DOHH2 (cell line): ENCODE data around the gene PAF1.

Experiments used
- H3F3A ChIP-seq: fragments of 200-600 bp; sonication (generic), shearing (Covaris generic); 2 replicates; pipeline ENCODE4 v1.6.0; 2016; ENCODE audit warnings: antibody characterized with exemption, mild to moderate bottlenecking; ENCODE audit not compliant: control insufficient read depth, insufficient read depth
- H3K27ac ChIP-seq: fragments of 200-600 bp; sonication (generic); 2 replicates; pipeline ENCODE4 v1.5.1; 2014; ENCODE audit warnings: low read depth, mild to moderate bottlenecking, low read length, moderate library complexity
- H3K27me3 ChIP-seq: fragments of 200-600 bp; sonication (generic); 2 replicates; pipeline ENCODE4 v1.6.1; 2014; ENCODE audit warnings: mild to moderate bottlenecking, low read length, mixed read lengths; ENCODE audit not compliant: control insufficient read depth
- H3K36me3 ChIP-seq: fragments of 200-600 bp; sonication (generic); 2 replicates; pipeline ENCODE4 v1.6.1; 2014; ENCODE audit warnings: mild to moderate bottlenecking, low read length, moderate library complexity, mixed read lengths; ENCODE audit not compliant: control insufficient read depth
- H3K4me1 ChIP-seq: fragments of 200-600 bp; sonication (generic); 2 replicates; pipeline ENCODE4 v1.6.1; 2014; ENCODE audit warnings: mild to moderate bottlenecking, low read length, mixed read lengths; ENCODE audit not compliant: control insufficient read depth
- H3K4me2 ChIP-seq: fragments of 200-600 bp; sonication (generic); 2 replicates; pipeline ENCODE4 v1.6.0; 2014; ENCODE audit warnings: mild to moderate bottlenecking, low read length, moderate library complexity
- H3K4me3 ChIP-seq: fragments of 200-600 bp; sonication (generic); 2 replicates; pipeline ENCODE4 v1.5.1; 2014; ENCODE audit warnings: mild to moderate bottlenecking, low read length, mixed read lengths
- H3K79me2 ChIP-seq: fragments of 200-600 bp; sonication (generic); 2 replicates; pipeline ENCODE4 v1.6.1; 2014; ENCODE audit warnings: mild to moderate bottlenecking, low read length, mixed read lengths; ENCODE audit not compliant: control insufficient read depth
- H3K9me2 ChIP-seq: fragments of 200-600 bp; sonication (generic); replicated peaks from 2 replicates; pipeline ENCODE4 v1.6.1; 2014; ENCODE audit warnings: mild to moderate bottlenecking, low read length, mixed read lengths; ENCODE audit not compliant: control insufficient read depth
- H3K9me3 ChIP-seq: fragments of 200-600 bp; sonication (generic); 2 replicates; pipeline ENCODE4 v1.6.1; 2014; ENCODE audit warnings: antibody characterized with exemption, low read length, mixed read lengths; ENCODE audit not compliant: control insufficient read depth, insufficient read depth
- H4K20me1 ChIP-seq: fragments of 200-600 bp; sonication (generic); 2 replicates; pipeline ENCODE4 v1.6.0; 2014; ENCODE audit warnings: low read depth, mild to moderate bottlenecking, antibody characterized with exemption, low read length, moderate library complexity; ENCODE audit not compliant: control insufficient read depth, insufficient read depth
- CTCF ChIP-seq: fragments of 200-600 bp; sonication (generic); IDR thresholded peaks from one replicate; pipeline ENCODE4 v1.5.1; 2014; ENCODE audit warnings: antibody characterized with exemption, mild to moderate bottlenecking, low read depth, low read length; ENCODE audit not compliant: poor library complexity, severe bottlenecking
- EZH2phosphoT487 ChIP-seq: fragments of 200-600 bp; sonication (generic); IDR thresholded peaks from 2 replicates; pipeline ENCODE4 v1.6.1; 2017; ENCODE audit warnings: borderline replicate concordance, mild to moderate bottlenecking, antibody characterized with exemption, low read length, moderate library complexity, mixed read lengths

The PAF1 gene

GRCh38 chr19:39355253-39355652 lies 35.7 kb downstream of the PAF1 start:
- Histone ChIP-seq H3K4me3 (no peak overlapping the region), H3K36me3 (peaks cover 64% of the 10 kb centered on the region), H3K4me1 (no peaks in the 10 kb centered on the region), H3K4me2 (no peak overlapping the region), H3K27ac (no peak overlapping the region), H3K9me2 (no peaks in the 10 kb centered on the region), H3K79me2 (peaks cover 6% of the 10 kb centered on the region), H3K27me3 (no peaks in the 10 kb centered on the region), H4K20me1 (no peaks in the 10 kb centered on the region), H3F3A (no peaks in the 10 kb centered on the region), H3K9me3 (no peaks in the 10 kb centered on the region)
- TF ChIP-seq EZH2phosphoT487 = no peak
- TF ChIP-seq CTCF = no peak

GRCh38 chr19:39352381-39353255 lies 38.3 kb downstream of the PAF1 start:
- Histone ChIP-seq H3F3A (no peaks in the 10 kb centered on the region), H3K27me3 (no peaks in the 10 kb centered on the region), H3K79me2 (peaks cover 11% of the 10 kb centered on the region), H3K27ac (no peak overlapping the region), H3K4me2 (no peak overlapping the region), H3K4me3 (no peak overlapping the region), H3K9me2 (no peaks in the 10 kb centered on the region), H3K36me3 (peaks cover 67% of the 10 kb centered on the region), H3K9me3 (no peaks in the 10 kb centered on the region), H3K4me1 (no peaks in the 10 kb centered on the region), H4K20me1 (no peaks in the 10 kb centered on the region)
- TF ChIP-seq EZH2phosphoT487 (no peak), CTCF (no peak)

- Histone ChIP-seq H3F3A (no peaks in the 10 kb centered on the region), H3K9me3 (no peaks in the 10 kb centered on the region), H3K9me2 (no peaks in the 10 kb centered on the region), H3K4me2 (no peak overlapping the region), H3K36me3 (peaks cover 60% of the 10 kb centered on the region), H4K20me1 (peaks cover 7% of the 10 kb centered on the region; the same call in 1 of the 2 replicates), H3K4me3 (no peak overlapping the region), H3K79me2 (peaks cover 19% of the 10 kb centered on the region), H3K27ac (no peak overlapping the region), H3K4me1 (no peaks in the 10 kb centered on the region), H3K27me3 (no peaks in the 10 kb centered on the region)
- TF ChIP-seq CTCF (no peak), EZH2phosphoT487 (no peak)
Measured at GRCh38 chr19:39351537-39352064, 39.3 kb downstream of the PAF1 start.
